Esophagus muscularis mucosa (tissue), 4 donors: ENCODE data around the gene MST1R. TPM values are rescaled to one million over a fixed set of nuclear protein-coding genes. Genes with fewer than 3 reads are reported as not detected.

Experiments used
- DNase-seq: peaks from one replicate; pipeline ENCODE4 v3.0.0-alpha.2; 2017; ENCODE audit errors: extremely low spot score
- H3K27ac ChIP-seq, 4 donors: fragments of 200-600 bp; sonication (generic); replicated peaks in 1 of 4; 1 replicate in 3 of 4; 2 replicates in 1 of 4; pipeline ENCODE4 v1.5.1; 2016 to 2019; ENCODE audit warnings: mild to moderate bottlenecking in 1 of 4
- H3K27me3 ChIP-seq, 4 donors: fragments of 200-600 bp; sonication (generic); one replicate each; pipeline versions ENCODE4 v1.5.1 to v1.6.0; 2016 to 2019
- H3K36me3 ChIP-seq, 4 donors: fragments of 200-600 bp; sonication (generic); one replicate each; pipeline ENCODE4 v1.5.1; 2016 to 2019
- H3K4me1 ChIP-seq, 4 donors: fragments of 200-600 bp; sonication (generic); one replicate each; pipeline ENCODE4 v1.5.1; 2016 to 2019
- H3K4me3 ChIP-seq, 4 donors: fragments of 200-600 bp; sonication (generic); 1 replicate in 2 of 4; 2 replicates in 2 of 4; pipeline ENCODE4 v1.5.1; 2016 to 2019; ENCODE audit warnings: mild to moderate bottlenecking in 4 of 4, moderate library complexity in 1 of 4
- H3K9me3 ChIP-seq, 4 donors: fragments of 200-600 bp; sonication (generic); 1 replicate in 3 of 4; 2 replicates in 1 of 4; pipeline ENCODE4 v1.5.1; 2016 to 2019
- EP300 ChIP-seq: sonication (generic); formaldehyde crosslinking; IDR thresholded peaks from one replicate; pipeline ENCODE4 v1.6.1; 2017; ENCODE audit warnings: antibody characterized with exemption
- POLR2A ChIP-seq: fragments of 450-650 bp; IDR thresholded peaks from one replicate; pipeline ENCODE4 v1.6.1; 2017; ENCODE audit warnings: antibody characterized with exemption, moderate library complexity, mild to moderate bottlenecking, low read depth
- POLR2AphosphoS5 ChIP-seq, 2 donors: sonication (generic); formaldehyde crosslinking; IDR thresholded peaks; one replicate each; pipeline ENCODE4 v1.6.1; 2017; ENCODE audit warnings: antibody characterized with exemption in 2 of 2
- WGBS: methylation state at CpG from one replicate; pipeline ENCODE4 v1.1.5; 2018; 5-methylcytosine and 5-hydroxymethylcytosine counted together
- intact Hi-C: fragments of 100-400 bp; cut with DNase I; formaldehyde crosslinking; loops from one replicate; pipeline ENCODE4 v1.15.1; 2023
- total RNA-seq, 4 donors: library from RNA; depleted of rRNA; stranded (reverse); fragments of >200 nt; gene quantifications; one replicate each; pipeline versions ENCODE4 v1.1.0 to v1.2.1, GENCODE V29; 2016
- TF ChIP-seq, protein P1 (sequence below), 3 experiments: fragments of 200-600 bp in 2 of 3; fragments of 450-650 bp in 1 of 3; sonication (generic) in 2 of 3; IDR thresholded peaks; one replicate each; pipeline ENCODE4 v1.5.1; 2017 to 2019; ENCODE audit warnings: antibody characterized with exemption in 3 of 3, mild to moderate bottlenecking in 2 of 3, moderate library complexity in 1 of 3

MST1R gene
- total RNA-seq, 4 donors from 2014 or later = 1.7 to 6.6 (median 3.6) TPM

DNA sequence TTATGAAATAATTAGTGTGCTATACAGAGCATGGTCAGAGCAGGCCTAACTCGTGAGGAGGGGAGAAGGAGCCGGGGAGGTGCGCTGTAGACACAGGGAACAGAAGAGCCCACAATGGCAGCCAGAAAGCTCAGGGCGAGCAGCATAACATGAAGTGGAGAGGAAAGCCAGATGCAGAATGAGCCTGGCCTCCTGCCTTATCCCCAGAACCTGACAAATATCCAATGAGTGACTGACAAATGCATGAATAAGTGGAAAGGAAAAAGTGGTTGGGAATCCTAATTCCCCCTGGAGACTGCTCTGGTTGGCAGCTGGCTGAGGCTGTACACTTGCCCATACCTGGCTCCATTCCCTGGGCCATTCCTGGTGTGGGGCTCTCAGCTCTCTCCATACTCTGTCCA is 9.2 kb upstream of the MST1R start:
- 87% methylated on average over 4 of the region's 4 CpGs for WGBS
- H3K9me3 ChIP-seq = no peaks in the 10 kb centered on the region
- no peaks in the 10 kb centered on the region for H3K4me1 ChIP-seq
- no peaks in the 10 kb centered on the region for H3K27me3 ChIP-seq
- intact Hi-C loops = no loop called here
- no peak for TF ChIP-seq EP300
- TF ChIP-seq POLR2A = no peak
- no peak for TF ChIP-seq POLR2AphosphoS5 (IDR thresholded peaks at IDR 0.05)
- TF ChIP-seq, protein P1, sequence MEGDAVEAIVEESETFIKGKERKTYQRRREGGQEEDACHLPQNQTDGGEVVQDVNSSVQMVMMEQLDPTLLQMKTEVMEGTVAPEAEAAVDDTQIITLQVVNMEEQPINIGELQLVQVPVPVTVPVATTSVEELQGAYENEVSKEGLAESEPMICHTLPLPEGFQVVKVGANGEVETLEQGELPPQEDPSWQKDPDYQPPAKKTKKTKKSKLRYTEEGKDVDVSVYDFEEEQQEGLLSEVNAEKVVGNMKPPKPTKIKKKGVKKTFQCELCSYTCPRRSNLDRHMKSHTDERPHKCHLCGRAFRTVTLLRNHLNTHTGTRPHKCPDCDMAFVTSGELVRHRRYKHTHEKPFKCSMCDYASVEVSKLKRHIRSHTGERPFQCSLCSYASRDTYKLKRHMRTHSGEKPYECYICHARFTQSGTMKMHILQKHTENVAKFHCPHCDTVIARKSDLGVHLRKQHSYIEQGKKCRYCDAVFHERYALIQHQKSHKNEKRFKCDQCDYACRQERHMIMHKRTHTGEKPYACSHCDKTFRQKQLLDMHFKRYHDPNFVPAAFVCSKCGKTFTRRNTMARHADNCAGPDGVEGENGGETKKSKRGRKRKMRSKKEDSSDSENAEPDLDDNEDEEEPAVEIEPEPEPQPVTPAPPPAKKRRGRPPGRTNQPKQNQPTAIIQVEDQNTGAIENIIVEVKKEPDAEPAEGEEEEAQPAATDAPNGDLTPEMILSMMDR (IDR thresholded peaks at IDR 0.05) = no peak
- no peak overlapping the region for H3K27ac ChIP-seq
- peaks cover 6 to 48% (median 48%) of the 10 kb centered on the region in 4 donors for H3K36me3 ChIP-seq
- DNase-seq = no peak
- no peak overlapping the region for H3K4me3 ChIP-seq

GRCh38 chr3:49911611-49912010 is 7.9 kb upstream of the MST1R start:
- no peak overlapping the region for H3K4me3 ChIP-seq
- H3K4me1 ChIP-seq = peaks cover 0 to 1% (median under 1%) of the 10 kb centered on the region in 4 donors
- H3K36me3 ChIP-seq = peaks cover 6 to 48% (median 48%) of the 10 kb centered on the region in 4 donors
- no peak overlapping the region for H3K27ac ChIP-seq
- TF ChIP-seq POLR2A (no peak), EP300 (no peak), POLR2AphosphoS5 (IDR thresholded peaks at IDR 0.05) (no peak)
- TF ChIP-seq, protein P1 (IDR thresholded peaks at IDR 0.05) = no peak
- H3K27me3 ChIP-seq = no peaks in the 10 kb centered on the region
- H3K9me3 ChIP-seq = no peaks in the 10 kb centered on the region
- no peak for DNase-seq
- 100% methylated on average over 2 of the region's 15 CpGs for WGBS
- intact Hi-C loops = no loop called here

DNA sequence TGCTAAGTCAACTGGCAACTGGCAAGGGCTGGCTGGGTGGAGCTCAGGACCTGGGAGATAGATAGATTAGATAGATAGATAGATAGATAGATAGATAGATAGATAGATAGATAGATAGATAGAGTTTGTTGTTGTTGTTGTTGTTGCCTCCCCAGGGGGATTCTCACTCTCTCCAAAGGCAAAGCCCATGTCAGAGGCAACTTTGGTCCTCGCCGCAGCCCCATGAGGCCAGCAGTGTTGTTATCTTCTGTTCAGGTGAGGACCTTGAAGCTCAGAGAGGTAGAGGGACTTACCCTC is 7.4 kb upstream of the MST1R start:
- Histone ChIP-seq H3K36me3 (peaks cover 6 to 48% (median 48%) of the 10 kb centered on the region in 4 donors), H3K27me3 (no peaks in the 10 kb centered on the region), H3K27ac (no peak overlapping the region), H3K4me3 (no peak overlapping the region), H3K9me3 (no peaks in the 10 kb centered on the region), H3K4me1 (peaks cover 5 to 7% (median 6%) of the 10 kb centered on the region in 4 donors)
- no peak for DNase-seq
- no peak for TF ChIP-seq POLR2AphosphoS5 (IDR thresholded peaks at IDR 0.05)
- no peak for TF ChIP-seq POLR2A
- TF ChIP-seq, protein P1 (IDR thresholded peaks at IDR 0.05) = no peak
- no peak for TF ChIP-seq EP300
- 93% methylated on average over 2 of the region's 2 CpGs for WGBS
- intact Hi-C loops = no loop called here

DNA sequence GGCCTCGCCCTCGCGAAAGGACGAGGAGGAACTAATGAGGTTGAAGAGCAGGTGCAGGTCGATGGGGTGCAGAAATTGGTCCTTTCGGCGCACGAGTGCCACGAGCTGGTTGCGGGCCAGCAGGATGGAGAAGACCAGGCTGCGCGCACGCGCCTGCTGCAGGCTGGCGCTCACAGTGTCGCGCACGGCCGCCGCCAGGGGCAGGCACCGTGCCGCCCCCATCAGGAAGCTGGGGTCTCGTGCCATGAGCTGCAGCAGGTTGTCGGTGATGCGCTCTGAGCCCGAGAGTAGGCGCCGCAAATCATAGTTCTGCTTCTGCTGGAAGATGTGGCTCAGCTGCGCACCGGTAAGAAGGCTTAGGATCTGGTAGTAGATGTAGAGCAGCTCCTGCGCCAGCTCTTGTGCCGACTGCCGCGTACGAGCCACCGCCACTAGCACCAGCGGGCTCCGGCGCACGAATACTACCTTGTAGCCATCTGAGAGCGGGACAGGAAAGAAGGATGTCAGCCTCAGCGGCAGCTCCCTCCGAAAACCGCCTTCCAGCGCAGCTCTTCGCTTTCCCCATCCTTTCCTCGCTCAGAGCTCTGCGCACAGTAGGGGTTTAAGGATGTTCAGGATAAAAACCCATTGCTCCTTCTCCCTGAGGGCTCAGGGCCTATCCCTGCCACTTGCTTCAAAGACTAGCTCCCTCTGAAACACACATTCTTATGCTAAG is 6.9 kb upstream of the MST1R start:
- peaks cover 6 to 48% (median 48%) of the 10 kb centered on the region in 4 donors for H3K36me3 ChIP-seq
- TF ChIP-seq POLR2A (no peak), EP300 (no peak), POLR2AphosphoS5 (IDR thresholded peaks at IDR 0.05) (no peak)
- TF ChIP-seq, protein P1 (IDR thresholded peaks at IDR 0.05) = no peak

More for the DNA sequence above, 6.9 kb upstream of the MST1R start:
- no peak for DNase-seq
- Histone ChIP-seq H3K9me3 (no peaks in the 10 kb centered on the region), H3K4me3 (no peak overlapping the region), H3K27ac (no peak overlapping the region), H3K4me1 (peaks cover 10 to 12% (median 11%) of the 10 kb centered on the region in 4 donors), H3K27me3 (no peaks in the 10 kb centered on the region)
- intact Hi-C loops = no loop called here
- WGBS = 79% methylated on average over 27 of the region's 48 CpGs
